H7 (cell line): ENCODE measurements around the gene PIK3IP1. TPM values are rescaled to one million over a fixed set of nuclear protein-coding genes. Genes with fewer than 3 reads are reported as not detected.
A peak's percentile ranks its signal among the peaks of the same experiment; 100 is the strongest.

Experiments used
- DNase-seq: peaks from one replicate; pipeline ENCODE4 v3.0.0; 2012
- H3K27me3 ChIP-seq: 2 replicates; pipeline ENCODE4 v1.6.0; 2011; ENCODE audit warnings: mild to moderate bottlenecking, low read length; ENCODE audit not compliant: control insufficient read depth, insufficient read depth
- H3K36me3 ChIP-seq: replicated peaks from 2 replicates; pipeline ENCODE4 v1.5.1; 2011; ENCODE audit warnings: low read length; ENCODE audit not compliant: control insufficient read depth, insufficient read depth
- H3K4me3 ChIP-seq: 2 replicates; pipeline ENCODE4 v1.5.1; 2011; ENCODE audit warnings: low read depth, mild to moderate bottlenecking, control low read depth, low read length, moderate library complexity; ENCODE audit not compliant: insufficient read depth
- total RNA-seq: library from RNA; depleted of rRNA; stranded (reverse); fragments of >200 nt; shearing (Covaris generic); gene quantifications from 2 replicates; pipeline ENCODE4 v1.2.3, GENCODE V29; 2014

Gene PIK3IP1
- total RNA-seq, 1 experiment from 2014 or later: 0.76 TPM

- Histone ChIP-seq H3K4me3 (peak overlapping the region; percentile 41), H3K36me3 (no peaks in the 10 kb centered on the region), H3K27me3 (peaks cover 25% of the 10 kb centered on the region)
- no peak for DNase-seq
These were observed 630 bp downstream of the PIK3IP1 start for GRCh38 chr22:31291481-31292235.

- Histone ChIP-seq H3K27me3 (peaks cover 25% of the 10 kb centered on the region), H3K4me3 (peak overlapping the region; percentile 48), H3K36me3 (no peaks in the 10 kb centered on the region)
- peak; percentile 98 for DNase-seq
These were observed 1.5 kb downstream of the PIK3IP1 start for GRCh38 chr22:31290494-31291471.

GRCh38 chr22:31289344-31289743 lies 2.9 kb downstream of the PIK3IP1 start:
- Histone ChIP-seq H3K27me3 (peaks cover 25% of the 10 kb centered on the region), H3K36me3 (no peaks in the 10 kb centered on the region), H3K4me3 (no peak overlapping the region)
- DNase-seq: no peak

GRCh38 chr22:31288496-31289240 lies 3.6 kb downstream of the PIK3IP1 start:
- Histone ChIP-seq H3K36me3 (no peaks in the 10 kb centered on the region), H3K4me3 (no peak overlapping the region), H3K27me3 (peaks cover 25% of the 10 kb centered on the region)
- no peak for DNase-seq

GRCh38 chr22:31287818-31288495 lies 4.3 kb downstream of the PIK3IP1 start:
- no peak for DNase-seq
- H3K27me3 ChIP-seq: peaks cover 25% of the 10 kb centered on the region
- H3K4me3 ChIP-seq: no peak overlapping the region
- H3K36me3 ChIP-seq: no peaks in the 10 kb centered on the region

- Histone ChIP-seq H3K4me3 (no peak overlapping the region), H3K27me3 (peaks cover 21% of the 10 kb centered on the region), H3K36me3 (no peaks in the 10 kb centered on the region; the same call in 1 of the 2 replicates)
- no peak for DNase-seq
These were observed 5.7 kb downstream of the PIK3IP1 start for GRCh38 chr22:31286360-31287255.

GRCh38 chr22:31284281-31285155 lies 7.8 kb downstream of the PIK3IP1 start:
- peaks cover 7% of the 10 kb centered on the region for H3K27me3 ChIP-seq
- H3K36me3 ChIP-seq: no peaks in the 10 kb centered on the region; the same call in 1 of the 2 replicates
- H3K4me3 ChIP-seq: no peak overlapping the region
- no peak for DNase-seq

- no peak for DNase-seq
- H3K4me3 ChIP-seq: no peak overlapping the region
- no peaks in the 10 kb centered on the region for H3K27me3 ChIP-seq
- H3K36me3 ChIP-seq: peaks cover 2% of the 10 kb centered on the region
These were observed 9.4 kb downstream of the PIK3IP1 start for GRCh38 chr22:31282748-31283468.

- peaks cover 3% of the 10 kb centered on the region for H3K36me3 ChIP-seq
- H3K27me3 ChIP-seq: no peaks in the 10 kb centered on the region
- DNase-seq: no peak
- H3K4me3 ChIP-seq: no peak overlapping the region
These were observed 10.6 kb downstream of the PIK3IP1 start for GRCh38 chr22:31281733-31282132.

GRCh38 chr22:31279821-31280505 lies 12.3 kb downstream of the PIK3IP1 start:
- H3K27me3 ChIP-seq: no peaks in the 10 kb centered on the region
- DNase-seq: no peak
- H3K36me3 ChIP-seq: peaks cover 8% of the 10 kb centered on the region
- no peak overlapping the region for H3K4me3 ChIP-seq

- H3K4me3 ChIP-seq: no peak overlapping the region
- H3K27me3 ChIP-seq: no peaks in the 10 kb centered on the region
- peaks cover 12% of the 10 kb centered on the region for H3K36me3 ChIP-seq
- DNase-seq: no peak
These were observed 13.0 kb downstream of the PIK3IP1 start for GRCh38 chr22:31279327-31279669.
